A549 (cell line): ENCODE results near the gene TMEM217. TPM values are rescaled to one million over a fixed set of nuclear protein-coding genes. Genes with fewer than 3 reads are reported as not detected.

ENCODE experiments used
- ATAC-seq, 2 experiments: fragments of 200-7000 bp in 1 of 2; fragments of >200 bp in 1 of 2; cut with Nextera tagmentation in 1 of 2; cut with Tn5 transposase in 1 of 2; 3 replicates each; pipeline versions ENCODE4 v1.8.0 to v1.9.1; 2018 to 2020; ENCODE audit warnings: mild to moderate bottlenecking in 1 of 2, moderate library complexity in 1 of 2
- CTCF ChIA-PET: fragments of 300-600 bp; sonication (Branson Sonifier 250); formaldehyde crosslinking; extraction: SDS; loops from one replicate; lab custom pipeline; 2021; ENCODE audit warnings: antibody characterized with exemption, inconsistent platforms; lab: Yijun Ruan, JAX
- POLR2A ChIA-PET: fragments of 350-600 bp; formaldehyde crosslinking; extraction: SDS; loops from one replicate; lab custom pipeline; 2021; ENCODE audit warnings: antibody characterized with exemption, inconsistent platforms; lab: Yijun Ruan, JAX
- DNase-seq, 2 experiments: peaks; one replicate each; pipeline versions ENCODE4 v3.0.0 to v3.0.0-alpha.2; 2011 to 2016; ENCODE audit warnings: low read depth in 1 of 2, low spot score in 1 of 2
- FAIRE-seq: peaks from 2 replicates; lab custom pipeline; 2011; peaks lifted over from hg19 to GRCh38; lab: Jason Lieb, UNC
- H3K27ac ChIP-seq, 2 experiments: fragments of >200 bp; sonication (Bioruptor Twin); formaldehyde crosslinking; 3 replicates each; pipeline ENCODE4 v1.5.1; 2016 to 2017
- H3K4me1 ChIP-seq: fragments of >200 bp; sonication (Bioruptor Twin); formaldehyde crosslinking; 3 replicates; pipeline ENCODE4 v1.6.1; 2016
- H3K4me2 ChIP-seq: fragments of >200 bp; sonication (Bioruptor Twin); formaldehyde crosslinking; 3 replicates; pipeline ENCODE4 v1.6.1; 2016
- H3K4me3 ChIP-seq: fragments of >200 bp; sonication (Bioruptor Twin); formaldehyde crosslinking; 3 replicates; pipeline ENCODE4 v1.5.1; 2016
- H3K9me3 ChIP-seq: fragments of >200 bp; sonication (Bioruptor Twin); formaldehyde crosslinking; 3 replicates; pipeline ENCODE4 v1.6.1; 2016
- CBX2 ChIP-seq: fragments of 200-600 bp; sonication (generic); IDR thresholded peaks from 2 replicates; pipeline ENCODE4 v1.6.1; 2016; ENCODE audit warnings: low read depth, mild to moderate bottlenecking, borderline replicate concordance
- CEBPB ChIP-seq, 2 experiments: fragments of >200 bp in 1 of 2; sonication (Bioruptor Twin) in 1 of 2; formaldehyde crosslinking in 1 of 2; IDR thresholded peaks; 2 replicates each; pipeline ENCODE4 v1.6.1; 2012 to 2016
- CHD2 ChIP-seq: fragments of 150-350 bp; IDR thresholded peaks from 2 replicates; pipeline ENCODE4 v1.6.1; 2014; ENCODE audit warnings: low read length; ENCODE audit not compliant: partially characterized antibody
- CHD4 ChIP-seq: fragments of 200-600 bp; sonication (generic); IDR thresholded peaks from 2 replicates; pipeline ENCODE4 v1.6.1; 2016; ENCODE audit warnings: antibody characterized with exemption, mild to moderate bottlenecking, borderline replicate concordance
- EHF ChIP-seq: fragments of 250-450 bp; sonication (Bioruptor Pico); IDR thresholded peaks from 2 replicates; pipeline ENCODE4 v1.5.0; 2020; ENCODE audit warnings: mild to moderate bottlenecking
- EP300 ChIP-seq, 2 experiments: fragments of >200 bp; sonication (Bioruptor Twin); formaldehyde crosslinking; IDR thresholded peaks; 2 replicates in 1 of 2; 3 replicates in 1 of 2; pipeline ENCODE4 v1.6.1; 2016 to 2017
- ESRRA ChIP-seq: fragments of 150-350 bp; IDR thresholded peaks from 2 replicates; pipeline ENCODE4 v1.6.1; 2014; ENCODE audit warnings: mild to moderate bottlenecking, low read length, borderline replicate concordance
- FOXS1 ChIP-seq: fragments of 250-450 bp; sonication (Bioruptor Pico); IDR thresholded peaks from 2 replicates; pipeline ENCODE4 v1.5.0; 2020; ENCODE audit warnings: mild to moderate bottlenecking, moderate library complexity
- HEYL ChIP-seq: fragments of 250-450 bp; sonication (Bioruptor Pico); IDR thresholded peaks from 2 replicates; pipeline ENCODE4 v1.8.0; 2021; ENCODE audit warnings: mild to moderate bottlenecking, moderate library complexity
- HOXB13 ChIP-seq: fragments of 250-450 bp; sonication (Bioruptor Pico); IDR thresholded peaks from 2 replicates; pipeline ENCODE4 v1.5.0; 2020; ENCODE audit warnings: low read depth, mild to moderate bottlenecking, moderate library complexity
- MAFK ChIP-seq: fragments of 450-650 bp; IDR thresholded peaks from 2 replicates; pipeline ENCODE4 v1.6.1; 2014; ENCODE audit not compliant: partially characterized antibody
- NPAS2 ChIP-seq: fragments of 250-450 bp; sonication (Bioruptor Pico); IDR thresholded peaks from 2 replicates; pipeline ENCODE4 v1.8.0; 2022; ENCODE audit warnings: mild to moderate bottlenecking, moderate library complexity, borderline replicate concordance
- POLR2AphosphoS2 ChIP-seq: conservative IDR thresholded peaks from 2 replicates; pipeline ENCODE4 v1.6.1; 2012; ENCODE audit warnings: low read length, improper control_type of control experiment, inconsistent platforms
- RNF2 ChIP-seq: fragments of 200-600 bp; sonication (generic); IDR thresholded peaks from 2 replicates; pipeline ENCODE4 v1.6.1; 2016; ENCODE audit warnings: low read depth, mild to moderate bottlenecking, antibody characterized with exemption, moderate library complexity, borderline replicate concordance
- TFCP2L1 ChIP-seq: fragments of 250-450 bp; sonication (Bioruptor Pico); IDR thresholded peaks from 2 replicates; pipeline ENCODE4 v1.5.0; 2021; ENCODE audit warnings: mild to moderate bottlenecking
- TP53 ChIP-seq: fragments of 250-450 bp; sonication (Bioruptor Pico); IDR thresholded peaks from 2 replicates; pipeline ENCODE4 v1.5.0; 2021; ENCODE audit warnings: mild to moderate bottlenecking, moderate library complexity
- ZNF302 ChIP-seq: fragments of 250-450 bp; sonication (Bioruptor Pico); IDR thresholded peaks from 2 replicates; pipeline ENCODE4 v1.9.0; 2021; ENCODE audit warnings: inconsistent platforms, mild to moderate bottlenecking, moderate library complexity
- ZSCAN20 ChIP-seq: fragments of 250-450 bp; sonication (Bioruptor Pico); IDR thresholded peaks from 2 replicates; pipeline ENCODE4 v1.8.0; 2022; ENCODE audit warnings: mild to moderate bottlenecking, moderate library complexity
- WGBS: methylation state at CpG from one replicate; pipeline ENCODE4 v1.1.6; 2017; ENCODE audit errors: missing lambda C conversion rate; 5-methylcytosine and 5-hydroxymethylcytosine counted together
- polyA plus RNA-seq, 4 experiments: library from polyadenylated mRNA; depleted of rRNA in 3 of 4; stranded (reverse); fragments of >200 nt; fragmentation: RNase III in 1 of 4; extraction: RNeasy Plus Mini Kit Qiagen cat#74134 plus additional on column Dnase treatment in 1 of 4; gene quantifications; 2 replicates in 3 of 4; 3 replicates in 1 of 4; pipeline ENCODE4 v1.2.3, GENCODE V29; 2011 to 2017
- TF ChIP-seq, protein P1 (sequence below): fragments of 250-450 bp; sonication (Bioruptor Pico); IDR thresholded peaks from 2 replicates; pipeline ENCODE4 v1.5.0; 2020; ENCODE audit warnings: low read depth, mild to moderate bottlenecking, moderate library complexity
- TF ChIP-seq, protein P2 (sequence below): IDR thresholded peaks from 2 replicates; pipeline ENCODE4 v1.6.1; 2012
- TF ChIP-seq, protein P3 (sequence below): IDR thresholded peaks from 2 replicates; pipeline ENCODE4 v1.6.1; 2012
- TF ChIP-seq, protein P4 (sequence below): fragments of >200 bp; sonication (Bioruptor Twin); formaldehyde crosslinking; IDR thresholded peaks from 3 replicates; pipeline ENCODE4 v1.6.1; 2016
- TF ChIP-seq, protein P5 (sequence below): fragments of 250-450 bp; sonication (Bioruptor Pico); IDR thresholded peaks from 2 replicates; pipeline ENCODE4 v1.5.0; 2021; ENCODE audit warnings: mild to moderate bottlenecking, moderate library complexity, borderline replicate concordance

Gene TMEM217
- polyA plus RNA-seq, 2 of the 4 experiments (the other 2 are of a cell fraction) = 0.59 to 1.6 TPM

DNA sequence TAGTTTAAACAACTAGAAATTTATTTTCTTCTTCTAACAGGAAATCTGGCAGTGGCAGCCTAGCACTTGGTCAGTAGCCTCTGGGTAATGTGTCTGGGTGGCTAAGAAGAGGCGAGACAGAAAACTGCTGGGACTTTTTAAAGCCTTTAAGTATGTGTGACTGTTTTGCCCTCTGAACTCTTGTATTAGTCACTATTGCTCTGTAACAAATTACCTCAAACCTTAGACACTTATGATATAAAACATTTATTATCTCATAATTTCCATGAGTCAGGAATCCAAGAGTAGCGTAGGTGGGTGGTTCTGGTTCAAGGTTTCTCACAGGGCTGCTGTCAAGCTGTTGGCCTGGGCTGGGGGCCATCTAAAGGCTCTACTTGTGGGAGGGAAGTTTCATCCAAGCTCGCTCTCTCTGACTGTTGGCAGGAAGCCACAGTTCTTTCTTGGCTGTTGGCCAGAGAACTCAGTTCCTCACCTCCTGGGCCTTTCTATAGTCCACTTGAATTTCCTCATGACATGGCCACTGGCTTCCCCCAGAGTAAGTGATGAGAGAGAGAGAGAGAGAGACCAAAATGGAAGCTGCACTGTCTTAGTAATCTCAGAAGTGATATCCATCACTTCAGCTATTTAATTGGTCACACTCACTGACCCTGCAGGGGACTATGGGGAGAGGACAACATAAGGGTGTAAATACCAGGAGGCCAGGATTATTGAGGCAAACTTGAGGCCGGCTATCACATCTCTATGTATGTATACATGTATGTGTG, 17.8 kb downstream of the TMEM217 start (continued):
- TF ChIP-seq ZNF302 (CRISPR knock-in tag) (no peak), MAFK (peak; percentile 51), POLR2AphosphoS2 (no peak), HEYL (CRISPR knock-in tag) (no peak)
- TF ChIP-seq, protein P1, sequence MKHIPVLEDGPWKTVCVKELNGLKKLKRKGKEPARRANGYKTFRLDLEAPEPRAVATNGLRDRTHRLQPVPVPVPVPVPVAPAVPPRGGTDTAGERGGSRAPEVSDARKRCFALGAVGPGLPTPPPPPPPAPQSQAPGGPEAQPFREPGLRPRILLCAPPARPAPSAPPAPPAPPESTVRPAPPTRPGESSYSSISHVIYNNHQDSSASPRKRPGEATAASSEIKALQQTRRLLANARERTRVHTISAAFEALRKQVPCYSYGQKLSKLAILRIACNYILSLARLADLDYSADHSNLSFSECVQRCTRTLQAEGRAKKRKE = 0 out of 2 replicates have a peak, but pooled peaks have one; percentile 53

DNA sequence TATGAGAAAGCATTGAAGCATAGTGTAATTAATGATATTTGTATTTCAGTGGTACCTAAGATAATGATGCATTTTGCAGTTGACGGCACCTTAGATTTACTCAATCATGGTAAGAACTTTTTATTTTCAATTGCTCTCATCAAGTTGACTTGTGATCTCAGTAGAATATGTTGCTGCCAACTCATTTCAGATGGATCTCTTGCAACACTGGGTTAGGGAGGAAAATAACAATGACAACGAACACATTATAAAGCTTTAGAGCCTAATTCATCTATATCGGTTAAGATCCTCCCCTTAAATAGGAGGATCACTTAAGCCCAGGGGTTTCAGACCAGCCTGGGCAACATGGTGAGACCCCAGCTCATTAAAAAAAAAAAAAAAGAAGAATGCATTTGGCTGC, 18.4 kb downstream of the TMEM217 start:
- DNase-seq (no peak), FAIRE-seq (no peak), ATAC-seq (no peak)
- POLR2A ChIA-PET = no interaction called here
- Histone ChIP-seq H3K27ac (peak overlapping the region; percentile 88 to 94), H3K9me3 (no peaks in the 10 kb centered on the region), H3K4me2 (peak overlapping the region; percentile 53), H3K4me3 (no peak overlapping the region), H3K4me1 (peaks cover 78% of the 10 kb centered on the region)
- TF ChIP-seq ESRRA = no peak
- TF ChIP-seq CHD2 = no peak
- TF ChIP-seq TFCP2L1 (CRISPR knock-in tag) = no peak
- TF ChIP-seq, protein P2, sequence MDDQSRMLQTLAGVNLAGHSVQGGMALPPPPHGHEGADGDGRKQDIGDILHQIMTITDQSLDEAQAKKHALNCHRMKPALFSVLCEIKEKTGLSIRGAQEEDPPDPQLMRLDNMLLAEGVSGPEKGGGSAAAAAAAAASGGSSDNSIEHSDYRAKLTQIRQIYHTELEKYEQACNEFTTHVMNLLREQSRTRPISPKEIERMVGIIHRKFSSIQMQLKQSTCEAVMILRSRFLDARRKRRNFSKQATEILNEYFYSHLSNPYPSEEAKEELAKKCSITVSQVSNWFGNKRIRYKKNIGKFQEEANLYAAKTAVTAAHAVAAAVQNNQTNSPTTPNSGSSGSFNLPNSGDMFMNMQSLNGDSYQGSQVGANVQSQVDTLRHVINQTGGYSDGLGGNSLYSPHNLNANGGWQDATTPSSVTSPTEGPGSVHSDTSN = no peak
- TF ChIP-seq RNF2 = no peak
- WGBS = 71% methylated on average over 3 of the region's 3 CpGs
- CTCF ChIA-PET = interaction anchor here (1.2 kb wide), 1 partner anchor 474 kb away, joined by 4 read pairs; no protein-coding TSS in a partner anchor

DNA sequence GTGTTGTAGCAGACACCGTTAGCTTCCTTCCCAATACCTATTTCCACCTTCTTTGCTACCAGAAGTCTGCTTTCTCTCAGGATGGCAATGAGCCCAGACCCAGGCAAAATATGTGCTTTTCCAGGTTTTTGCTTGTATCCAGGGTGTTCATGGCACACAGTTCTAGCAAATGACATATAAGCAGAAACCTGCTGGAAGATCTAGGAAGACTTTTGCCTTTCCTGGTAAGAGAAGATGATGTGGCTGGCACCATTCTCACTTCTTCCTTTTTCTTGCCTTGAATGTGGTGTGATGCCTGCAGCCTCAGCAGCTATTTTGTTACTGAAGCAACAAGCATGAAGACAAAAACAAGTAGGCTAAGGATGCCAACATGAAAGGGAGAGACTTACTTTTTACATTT, 19.6 kb downstream of the TMEM217 start:
- peaks cover 67% of the 10 kb centered on the region for H3K4me1 ChIP-seq
- ChIA-PET CTCF (no interaction called here), POLR2A (no interaction called here)
- no peak overlapping the region for H3K4me3 ChIP-seq
- no peaks in the 10 kb centered on the region for H3K9me3 ChIP-seq
- DNase-seq (no peak), FAIRE-seq (no peak), ATAC-seq (no peak)
- H3K27ac ChIP-seq = peak overlapping the region; percentile 88 to 94
- no peak overlapping the region for H3K4me2 ChIP-seq
- WGBS = 91% methylated on average over 1 of the region's 1 CpG
- TF ChIP-seq TP53 (CRISPR knock-in tag) = no peak
- TF ChIP-seq POLR2AphosphoS2 = no peak
- no peak for TF ChIP-seq HOXB13 (CRISPR knock-in tag)
- TF ChIP-seq EP300 (IDR thresholded peaks at IDR 0.05) = no peak
- TF ChIP-seq NPAS2 (CRISPR knock-in tag) = no peak
- no peak for TF ChIP-seq CBX2
- TF ChIP-seq ESRRA = no peak
- TF ChIP-seq, protein P2 = no peak
- no peak for TF ChIP-seq EHF (CRISPR knock-in tag)
- TF ChIP-seq ZSCAN20 (CRISPR knock-in tag) = no peak
- TF ChIP-seq ZNF302 (CRISPR knock-in tag) = no peak
- TF ChIP-seq CHD4 = no peak
- TF ChIP-seq, protein P3, sequence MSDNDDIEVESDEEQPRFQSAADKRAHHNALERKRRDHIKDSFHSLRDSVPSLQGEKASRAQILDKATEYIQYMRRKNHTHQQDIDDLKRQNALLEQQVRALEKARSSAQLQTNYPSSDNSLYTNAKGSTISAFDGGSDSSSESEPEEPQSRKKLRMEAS = no peak
- TF ChIP-seq FOXS1 (CRISPR knock-in tag) = no peak
- TF ChIP-seq, protein P4, sequence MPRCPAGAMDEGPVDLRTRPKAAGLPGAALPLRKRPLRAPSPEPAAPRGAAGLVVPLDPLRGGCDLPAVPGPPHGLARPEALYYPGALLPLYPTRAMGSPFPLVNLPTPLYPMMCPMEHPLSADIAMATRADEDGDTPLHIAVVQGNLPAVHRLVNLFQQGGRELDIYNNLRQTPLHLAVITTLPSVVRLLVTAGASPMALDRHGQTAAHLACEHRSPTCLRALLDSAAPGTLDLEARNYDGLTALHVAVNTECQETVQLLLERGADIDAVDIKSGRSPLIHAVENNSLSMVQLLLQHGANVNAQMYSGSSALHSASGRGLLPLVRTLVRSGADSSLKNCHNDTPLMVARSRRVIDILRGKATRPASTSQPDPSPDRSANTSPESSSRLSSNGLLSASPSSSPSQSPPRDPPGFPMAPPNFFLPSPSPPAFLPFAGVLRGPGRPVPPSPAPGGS = no peak
- no peak for TF ChIP-seq CEBPB (IDR thresholded peaks at IDR 0.05)
- TF ChIP-seq, protein P5, sequence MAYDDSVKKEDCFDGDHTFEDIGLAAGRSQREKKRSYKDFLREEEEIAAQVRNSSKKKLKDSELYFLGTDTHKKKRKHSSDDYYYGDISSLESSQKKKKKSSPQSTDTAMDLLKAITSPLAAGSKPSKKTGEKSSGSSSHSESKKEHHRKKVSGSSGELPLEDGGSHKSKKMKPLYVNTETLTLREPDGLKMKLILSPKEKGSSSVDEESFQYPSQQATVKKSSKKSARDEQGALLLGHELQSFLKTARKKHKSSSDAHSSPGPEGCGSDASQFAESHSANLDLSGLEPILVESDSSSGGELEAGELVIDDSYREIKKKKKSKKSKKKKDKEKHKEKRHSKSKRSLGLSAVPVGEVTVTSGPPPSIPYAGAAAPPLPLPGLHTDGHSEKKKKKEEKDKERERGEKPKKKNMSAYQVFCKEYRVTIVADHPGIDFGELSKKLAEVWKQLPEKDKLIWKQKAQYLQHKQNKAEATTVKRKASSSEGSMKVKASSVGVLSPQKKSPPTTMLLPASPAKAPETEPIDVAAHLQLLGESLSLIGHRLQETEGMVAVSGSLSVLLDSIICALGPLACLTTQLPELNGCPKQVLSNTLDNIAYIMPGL = no peak
